CD4-positive, alpha-beta T cell treated with Interferon gamma for 1 hour (primary cell): ENCODE results near the gene SERPIND1.
"Not testable (repeated sequence)": the region's sequence is repeated elsewhere in the genome, so short reads cannot be mapped to it uniquely, and the experiment has no call there.

ENCODE experiments used
- DNase-seq: peaks from one replicate; pipeline ENCODE4 v3.0.0-alpha.2; 2020

Gene SERPIND1

DNA sequence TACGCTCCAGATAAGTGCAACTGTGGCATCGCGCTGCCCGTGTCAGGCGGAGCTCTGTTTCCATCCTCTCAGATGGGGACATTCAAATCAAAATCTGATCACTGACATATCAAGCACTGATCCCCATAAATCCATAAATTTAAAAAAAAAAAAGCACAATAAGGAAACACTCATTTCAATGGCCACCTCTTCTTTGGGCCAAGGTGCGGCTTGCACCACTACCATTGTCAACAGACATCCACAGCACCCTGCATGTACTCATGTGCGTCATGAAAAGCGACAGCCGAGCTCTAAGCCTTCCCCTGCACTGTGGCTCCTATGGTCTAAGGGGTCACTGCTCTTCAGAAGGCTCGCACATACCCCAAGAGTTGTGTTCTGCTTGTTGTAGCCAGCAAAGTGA is 26.7 kb upstream of the SERPIND1 start:
- no peak for DNase-seq

- no peak for DNase-seq
These were observed 25.8 kb upstream of the SERPIND1 start for GRCh38 chr22:20748082-20748481.

GRCh38 chr22:20748731-20749428 is 25.0 kb upstream of the SERPIND1 start:
- DNase-seq: peak; percentile 13

GRCh38 chr22:20749453-20749852 is 24.5 kb upstream of the SERPIND1 start:
- no peak for DNase-seq

DNA sequence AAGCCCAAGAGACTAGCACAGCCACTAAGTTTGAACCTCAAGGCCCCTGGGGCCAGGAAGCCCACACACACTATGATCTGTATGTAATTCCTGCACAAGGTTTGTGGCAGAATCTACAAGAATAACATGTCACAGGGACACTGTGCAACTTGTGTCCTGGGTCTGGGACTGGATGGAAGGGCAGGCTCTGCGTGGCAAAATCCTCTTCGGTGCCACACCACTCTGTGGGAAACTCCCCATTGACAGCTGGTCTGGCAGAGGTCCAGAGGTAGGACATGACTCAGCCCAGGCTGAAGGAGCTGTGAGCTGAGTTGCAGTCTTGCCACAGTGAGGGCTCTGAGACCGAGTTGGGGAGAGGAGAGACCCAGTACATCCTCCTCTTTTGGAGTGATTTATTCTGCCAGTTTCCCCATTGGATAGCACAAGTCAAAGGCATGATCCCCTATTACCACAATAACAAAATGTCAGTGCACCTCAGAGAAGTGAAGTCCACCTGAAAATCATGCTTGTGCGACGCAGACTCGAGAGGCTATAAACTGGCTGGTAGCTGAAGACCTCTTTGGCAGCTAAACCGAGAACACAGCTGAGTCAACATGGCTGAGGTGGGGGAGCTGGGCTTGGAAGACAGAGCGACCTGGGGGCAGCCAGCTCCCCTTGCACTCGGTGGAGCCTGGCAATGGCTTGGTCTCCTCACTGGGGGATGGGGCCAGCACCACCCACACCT is 23.3 kb upstream of the SERPIND1 start:
- peak; percentile 43 for DNase-seq

- DNase-seq: no peak
These were observed 22.6 kb upstream of the SERPIND1 start for GRCh38 chr22:20751185-20751851.

DNA sequence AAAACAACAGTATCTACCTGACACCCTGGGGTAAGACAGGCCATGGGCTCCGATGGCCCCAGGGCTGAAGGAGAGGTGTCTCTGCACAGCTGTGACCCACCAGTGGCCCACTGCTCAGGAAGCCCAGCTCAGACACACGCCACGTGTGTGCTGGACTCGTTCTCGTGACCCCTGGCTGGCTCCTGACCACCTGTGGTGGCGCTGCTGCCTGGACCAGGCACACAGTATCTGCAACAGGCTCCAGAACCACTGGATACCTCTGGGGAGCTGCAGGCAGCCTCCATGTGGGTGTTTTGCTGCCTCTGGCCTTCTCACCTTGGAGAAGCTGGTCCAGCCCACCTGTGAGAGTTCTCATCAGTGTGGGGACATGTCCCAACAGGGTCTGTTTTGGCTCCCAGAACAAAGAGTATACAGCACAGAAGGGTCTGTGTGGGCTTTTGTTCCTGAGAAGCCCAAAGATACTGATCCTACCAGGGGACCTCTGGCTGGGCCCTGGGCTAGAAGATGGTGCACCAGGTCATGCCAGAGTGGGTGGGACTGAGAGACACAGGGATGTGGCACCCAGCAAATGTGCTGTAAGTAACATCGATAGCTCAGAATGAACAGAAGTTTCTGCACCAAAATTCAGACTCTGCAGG is 21.7 kb upstream of the SERPIND1 start:
- DNase-seq: no peak

DNA sequence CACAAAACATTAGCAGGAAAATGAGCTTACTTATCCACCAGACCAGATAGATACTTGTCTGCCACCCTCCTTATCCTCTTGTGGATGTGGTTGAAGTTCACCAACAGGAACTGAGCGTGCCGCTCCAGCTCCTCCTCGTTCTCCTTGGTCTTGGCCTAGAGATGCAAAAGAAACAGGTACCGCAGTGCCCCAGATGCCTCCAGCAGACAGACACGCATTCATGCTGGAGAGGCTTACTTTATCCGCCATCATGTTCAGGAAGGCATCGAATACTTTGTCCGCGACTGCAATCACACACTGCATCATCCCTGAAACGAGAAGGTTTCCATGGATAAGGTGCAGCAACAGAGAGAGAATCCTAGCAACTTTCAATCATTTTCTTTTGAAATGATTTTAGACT is 21.0 kb upstream of the SERPIND1 start:
- no peak for DNase-seq

GRCh38 chr22:20756846-20757245 is 17.1 kb upstream of the SERPIND1 start:
- no peak for DNase-seq

DNA sequence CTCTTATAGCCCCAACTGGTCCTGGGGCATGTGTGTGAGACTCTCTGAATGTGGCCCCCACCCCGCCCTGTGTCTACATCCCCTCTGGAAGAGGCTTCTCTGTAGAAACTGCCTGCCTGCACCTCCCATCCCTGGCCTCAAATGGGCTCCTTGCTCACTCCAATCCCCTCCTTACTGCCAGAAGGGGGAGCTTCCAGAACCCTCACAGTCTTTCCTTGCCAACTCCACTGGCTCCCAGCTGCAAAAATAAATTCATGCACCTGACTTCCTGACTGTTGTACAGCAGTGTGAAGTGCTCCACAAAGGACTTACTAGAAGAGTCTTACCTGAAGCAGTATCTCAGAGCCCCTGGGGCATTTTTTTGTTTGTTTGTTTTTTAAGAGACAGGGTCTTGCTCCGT is 15.2 kb upstream of the SERPIND1 start:
- DNase-seq: no peak

DNA sequence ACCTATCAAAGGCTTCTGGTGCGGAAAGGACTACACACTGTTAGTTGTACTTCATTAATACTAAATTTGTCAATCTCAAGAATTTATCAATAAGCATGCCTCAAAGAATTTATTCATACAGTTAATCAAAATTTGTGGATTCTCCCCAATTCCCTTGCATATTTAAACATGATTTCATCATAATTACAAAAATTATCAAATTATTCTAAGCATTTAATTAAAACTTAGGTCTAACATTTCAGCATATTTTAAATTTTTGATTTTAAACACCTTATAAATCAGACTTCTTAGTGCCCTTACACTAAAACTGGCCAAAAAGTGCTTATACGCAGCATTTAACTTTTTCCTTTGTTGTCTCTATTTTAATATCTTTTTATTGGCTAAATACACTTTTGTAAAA is 13.8 kb upstream of the SERPIND1 start:
- DNase-seq: no peak

- no peak for DNase-seq
These were observed 12.4 kb upstream of the SERPIND1 start for GRCh38 chr22:20761536-20761935.

GRCh38 chr22:20762233-20762796 is 11.6 kb upstream of the SERPIND1 start:
- DNase-seq: no peak

DNA sequence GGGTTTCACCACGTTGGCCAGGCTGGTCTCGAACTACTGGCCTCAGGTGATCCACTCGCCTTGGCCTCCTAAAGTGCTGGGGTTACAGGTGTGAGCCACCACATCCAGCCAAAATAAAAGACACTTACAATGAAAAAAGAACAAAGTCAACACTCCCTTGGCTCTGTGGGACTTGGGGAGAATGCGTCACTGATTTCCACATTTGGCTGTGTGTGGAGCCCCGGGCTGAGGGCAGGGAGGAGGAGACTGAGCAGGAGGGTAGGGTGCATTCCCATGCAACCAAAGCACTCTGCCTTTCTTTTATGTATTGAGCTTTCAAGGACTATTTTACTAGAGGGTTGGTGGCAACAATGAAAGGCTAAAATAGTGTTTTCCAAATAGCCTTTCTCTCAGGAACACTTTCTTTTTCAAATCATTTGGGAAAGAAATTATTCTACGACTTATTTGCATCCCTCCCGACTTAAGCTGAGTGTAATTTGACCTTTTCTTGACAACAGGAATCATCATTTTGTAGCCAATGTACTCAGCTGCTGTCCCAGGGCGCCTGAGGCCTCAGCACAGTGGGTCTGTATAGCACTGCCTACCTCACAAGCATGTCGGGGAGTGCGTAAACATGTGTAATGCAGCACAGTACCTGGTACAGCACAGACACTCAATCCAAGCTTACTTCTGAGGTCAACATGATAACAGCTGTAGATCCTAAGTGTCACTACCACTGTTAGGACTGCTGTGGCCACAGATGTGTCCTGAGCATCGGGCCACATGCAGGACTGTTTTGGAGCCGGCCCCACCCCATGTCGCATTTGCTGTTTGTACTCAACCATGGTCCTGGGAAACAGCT is 10.1 kb upstream of the SERPIND1 start:
- DNase-seq: no peak

DNA sequence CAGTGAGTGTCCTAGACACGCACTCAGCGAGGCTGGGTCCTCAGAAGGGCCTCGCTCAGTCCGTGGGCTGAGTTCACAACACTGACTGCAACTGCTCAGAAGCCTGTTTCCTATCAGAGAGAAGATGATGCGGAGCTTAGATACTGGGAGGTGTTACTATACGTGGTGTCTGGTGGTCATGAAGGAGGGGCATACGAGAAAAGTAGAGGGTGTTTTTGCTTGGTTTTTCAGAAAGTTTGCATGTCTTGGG is 9.5 kb upstream of the SERPIND1 start:
- DNase-seq: no peak

DNA sequence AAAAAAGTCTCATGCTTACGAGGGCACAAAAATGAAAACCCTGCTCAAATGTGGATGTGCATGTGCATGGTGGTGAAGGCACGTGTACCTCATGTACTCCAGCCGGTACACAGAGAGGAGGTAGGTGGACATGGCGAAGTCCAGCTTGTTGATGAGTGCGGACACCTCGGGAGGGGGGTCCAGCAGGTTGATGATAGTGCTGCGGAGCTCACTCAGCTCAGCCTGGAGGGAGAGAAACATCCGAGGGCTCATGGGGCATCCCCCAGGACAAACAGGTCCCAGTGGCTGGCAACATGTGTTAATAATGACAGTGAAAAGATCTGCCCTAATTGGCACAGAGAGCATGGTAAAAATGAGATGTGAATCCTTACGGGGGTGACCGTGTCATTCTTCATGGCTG is 9.2 kb upstream of the SERPIND1 start:
- DNase-seq: no peak

DNA sequence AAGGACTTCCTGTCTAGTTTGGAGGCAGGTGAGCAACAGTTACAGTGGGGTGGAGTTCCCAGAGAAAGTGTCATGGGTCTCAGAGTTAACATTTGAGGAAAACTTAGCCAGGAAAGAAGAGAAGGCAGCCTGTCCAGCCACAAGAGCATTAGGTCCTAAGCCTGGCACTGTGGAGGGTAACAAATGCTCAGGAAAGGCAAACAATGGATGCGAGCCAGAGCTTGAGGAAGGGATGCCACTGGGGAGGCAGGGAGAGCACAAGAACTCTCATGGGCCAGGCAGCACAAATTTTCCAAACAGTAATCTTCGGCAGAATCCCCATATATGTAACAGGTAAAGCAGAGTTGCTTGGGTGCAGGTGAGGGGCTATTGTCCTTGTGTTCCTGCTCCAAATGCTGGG is 8.0 kb upstream of the SERPIND1 start:
- no peak for DNase-seq

GRCh38 chr22:20766530-20766929 is 7.4 kb upstream of the SERPIND1 start:
- no peak for DNase-seq

- DNase-seq: not testable (repeated sequence)
These were observed 4.5 kb upstream of the SERPIND1 start for GRCh38 chr22:20769496-20769826.

- no peak for DNase-seq
These were observed 1.8 kb upstream of the SERPIND1 start for GRCh38 chr22:20771918-20772625.

- DNase-seq: no peak
These were observed 969 bp downstream of the SERPIND1 start for GRCh38 chr22:20774882-20775281.

- no peak for DNase-seq
These were observed 1.5 kb downstream of the SERPIND1 start for GRCh38 chr22:20775342-20775895.
